ACHN (cell line): ENCODE measurements around the gene GALNT17.
"Not testable (repeated sequence)": the region's sequence is repeated elsewhere in the genome, so short reads cannot be mapped to it uniquely, and the experiment has no call there.

Experiments used
- DNase-seq: peaks from one replicate; pipeline ENCODE4 v3.0.0-alpha.2; 2015
- in situ Hi-C: cut with HindIII; loops from 2 replicates; pipeline ENCODE4 v1.10.0; 2017; ENCODE audit warnings: low sequenced_read_pairs, low pct_ligation_motif_present, low pct_unique_long_range_greater_than_20kb

Gene GALNT17

DNA sequence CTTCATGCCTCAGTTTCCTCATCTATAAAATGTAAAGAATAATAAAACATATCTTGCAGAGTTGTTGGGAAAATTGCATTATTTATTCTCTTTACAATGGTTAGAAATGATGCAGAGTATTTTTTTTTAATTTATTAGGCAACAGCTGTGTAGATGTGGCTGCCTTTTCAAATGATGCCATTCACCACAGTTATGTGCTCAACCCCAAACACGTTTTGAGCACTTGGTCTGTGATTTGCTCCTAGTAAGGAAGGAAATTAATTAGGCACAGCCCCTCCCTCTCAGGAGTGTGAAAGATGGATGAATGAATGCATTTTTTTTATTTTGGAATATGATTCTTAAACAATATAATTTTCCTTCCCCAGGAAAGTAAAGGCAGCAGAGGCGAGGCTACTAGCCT, 575.1 kb downstream of the GALNT17 start:
- no peak for DNase-seq
- in situ Hi-C loops: no loop called here

DNA sequence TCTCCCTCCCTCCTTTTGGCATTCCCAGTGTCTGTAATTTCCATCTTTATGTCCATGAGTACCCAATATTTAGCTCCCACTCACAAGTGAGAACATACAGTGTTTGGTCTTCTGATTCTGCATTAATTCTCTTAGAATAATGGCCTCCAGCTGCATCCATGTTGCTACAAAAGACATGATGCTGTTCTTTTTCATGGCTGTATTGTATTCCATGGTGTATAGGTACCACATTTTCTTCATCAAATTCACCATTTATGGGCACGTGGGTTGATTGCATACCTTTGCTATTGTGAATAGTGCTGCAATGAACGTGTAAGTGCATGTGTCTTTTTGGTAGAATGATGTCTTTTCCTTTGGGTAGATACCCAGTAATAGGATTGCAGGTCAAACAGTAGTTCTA, 576.8 kb downstream of the GALNT17 start:
- in situ Hi-C loops: no loop called here

DNA sequence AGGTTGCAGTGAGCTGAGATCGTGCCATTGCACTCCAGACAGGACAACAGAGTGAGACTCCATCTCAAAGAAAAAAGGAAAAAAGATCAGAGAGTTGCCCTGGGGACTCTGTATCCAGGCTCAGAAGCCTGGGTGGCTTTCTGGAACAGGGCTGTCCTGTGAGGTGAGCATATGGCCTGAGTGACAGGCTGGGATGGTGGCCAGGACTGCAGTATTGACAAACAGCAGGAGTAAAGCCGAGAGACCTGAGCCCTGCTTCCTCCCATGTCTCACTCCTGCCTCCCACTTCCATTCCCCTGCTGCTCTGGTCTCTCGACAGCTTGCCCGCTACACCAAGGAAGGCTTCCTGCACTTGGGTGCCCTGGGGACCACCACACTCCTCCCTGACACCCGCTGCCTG, 578.5 kb downstream of the GALNT17 start:
- DNase-seq: no peak
- in situ Hi-C loops: no loop called here

More for the DNA sequence above, 576.8 kb downstream of the GALNT17 start:
- no peak for DNase-seq

DNA sequence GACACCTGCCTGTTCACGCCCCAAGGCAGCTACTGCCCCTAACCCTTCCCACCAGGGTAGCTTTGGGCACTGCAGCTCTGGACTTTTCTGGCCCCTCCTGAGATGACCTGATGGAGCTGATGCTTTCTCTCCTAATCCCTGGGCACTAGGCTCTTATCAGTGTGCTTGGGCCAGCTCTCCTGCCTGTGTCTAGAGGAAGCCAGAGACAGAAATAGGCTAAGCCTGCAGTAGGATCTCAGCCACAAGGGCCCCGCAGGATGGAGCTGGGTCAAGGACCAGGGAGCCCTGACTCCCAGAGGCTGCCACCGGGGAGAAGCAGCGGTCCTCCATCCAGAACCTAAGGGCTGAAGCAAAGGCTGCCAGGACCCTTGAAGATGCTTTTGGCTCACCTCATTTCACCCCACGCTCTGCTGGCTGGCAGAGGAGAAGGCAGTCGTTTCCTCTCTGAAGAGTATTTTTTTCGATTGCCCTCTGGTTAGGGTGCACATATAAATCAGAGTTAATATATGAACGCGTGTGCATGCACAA, 580.8 kb downstream of the GALNT17 start:
- no peak for DNase-seq
- in situ Hi-C loops: no loop called here

DNA sequence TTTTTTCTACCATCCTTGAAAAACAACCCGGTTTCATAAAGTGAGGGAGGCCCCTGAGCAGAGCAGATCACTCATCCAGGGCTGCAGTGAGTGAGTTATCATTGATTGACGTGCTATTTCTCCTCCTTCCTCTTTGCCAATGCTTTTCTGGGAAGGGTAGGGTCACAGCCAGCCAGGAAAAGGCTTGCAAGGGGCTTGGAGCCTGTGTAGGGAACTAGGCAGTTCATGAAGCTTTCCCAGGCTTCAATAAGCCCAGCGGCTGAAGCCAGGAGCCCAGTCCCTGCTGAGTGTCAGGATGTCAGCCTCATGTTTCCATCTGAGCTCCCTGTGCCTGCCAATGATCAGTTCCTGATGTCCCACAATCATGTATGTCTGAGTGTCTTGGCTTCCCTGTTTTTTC, 584.7 kb downstream of the GALNT17 start:
- in situ Hi-C loops: no loop called here
- DNase-seq: no peak

DNA sequence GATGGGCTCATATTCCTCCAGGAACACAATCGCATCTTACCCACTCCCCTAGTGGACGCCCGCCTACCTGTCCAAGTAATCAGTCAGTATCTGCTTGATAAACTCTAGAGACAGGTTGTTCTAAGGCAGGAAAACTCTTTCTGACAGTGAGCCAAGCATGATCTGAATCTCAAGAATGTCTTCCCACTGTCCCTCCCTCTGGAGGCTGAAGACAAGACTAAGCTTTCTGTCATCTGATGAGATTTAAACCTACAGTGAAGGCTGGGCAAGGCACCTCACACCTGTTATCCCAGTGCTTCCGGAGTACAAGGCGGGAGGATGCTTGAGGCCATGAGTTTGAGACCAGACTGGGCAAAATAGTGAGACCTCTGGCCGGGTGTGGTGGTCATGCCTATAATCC, 586.6 kb downstream of the GALNT17 start:
- no peak for DNase-seq
- in situ Hi-C loops: no loop called here

DNA sequence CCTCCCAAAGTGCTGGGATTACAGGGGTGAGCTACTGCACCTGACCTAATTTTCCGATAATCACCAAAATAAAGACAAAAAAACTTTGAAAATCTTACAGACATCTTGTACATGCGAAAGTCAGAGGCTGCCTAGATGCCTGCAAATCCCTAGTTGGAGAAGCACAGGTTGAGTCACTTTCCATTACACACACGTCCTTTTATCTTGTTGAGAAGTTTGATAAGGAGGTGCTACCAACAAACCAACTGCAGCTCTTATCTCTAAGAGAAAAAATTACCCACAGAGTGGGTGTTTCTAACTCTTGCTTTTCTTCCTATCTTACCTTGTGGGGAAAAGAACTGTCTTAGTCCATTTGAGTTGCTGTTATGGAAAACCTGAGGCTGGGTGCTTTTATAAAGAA, 589.8 kb downstream of the GALNT17 start:
- no peak for DNase-seq
- in situ Hi-C loops: no loop called here

DNA sequence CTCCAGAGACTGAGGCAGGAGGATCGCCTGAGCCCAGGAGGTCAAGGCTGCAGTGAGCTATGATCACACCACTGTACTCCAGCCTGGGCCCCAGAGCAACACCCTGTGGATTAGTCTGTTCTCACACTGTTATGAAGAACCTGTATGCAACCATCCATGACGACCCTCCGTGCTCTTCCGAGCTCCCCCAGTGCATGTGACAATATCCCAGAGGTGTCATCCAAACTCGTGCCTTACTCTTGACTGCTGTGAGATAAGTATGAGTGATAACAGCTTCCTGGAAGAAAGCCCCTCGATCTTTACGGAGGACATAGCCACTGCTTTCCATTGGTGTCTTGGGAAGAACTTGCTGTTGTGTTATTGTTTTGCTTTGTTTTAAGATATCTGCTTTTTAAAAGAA, 591.9 kb downstream of the GALNT17 start:
- in situ Hi-C loops: no loop called here

DNA sequence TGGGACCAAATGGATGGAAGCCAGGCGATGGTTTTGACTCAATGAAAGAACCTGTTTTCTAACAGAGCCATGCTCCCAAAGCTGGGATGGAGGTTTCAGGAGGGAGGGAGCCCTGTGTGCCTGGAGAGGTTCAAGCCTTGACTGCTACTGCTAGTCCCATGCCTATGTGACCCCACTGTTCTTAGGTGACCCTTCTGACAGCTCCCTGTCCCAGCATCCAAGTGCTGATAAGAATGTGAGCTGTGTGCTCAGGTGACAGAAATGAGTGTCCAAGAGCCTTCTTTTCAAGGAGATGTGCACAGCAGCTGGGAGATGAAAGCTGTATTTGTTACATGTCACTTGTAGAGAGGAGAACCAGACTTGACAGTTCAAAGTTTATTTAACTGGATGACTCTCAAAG, 595.4 kb downstream of the GALNT17 start:
- no peak for DNase-seq
- in situ Hi-C loops: no loop called here

More for the DNA sequence above, 591.9 kb downstream of the GALNT17 start:
- no peak for DNase-seq

DNA sequence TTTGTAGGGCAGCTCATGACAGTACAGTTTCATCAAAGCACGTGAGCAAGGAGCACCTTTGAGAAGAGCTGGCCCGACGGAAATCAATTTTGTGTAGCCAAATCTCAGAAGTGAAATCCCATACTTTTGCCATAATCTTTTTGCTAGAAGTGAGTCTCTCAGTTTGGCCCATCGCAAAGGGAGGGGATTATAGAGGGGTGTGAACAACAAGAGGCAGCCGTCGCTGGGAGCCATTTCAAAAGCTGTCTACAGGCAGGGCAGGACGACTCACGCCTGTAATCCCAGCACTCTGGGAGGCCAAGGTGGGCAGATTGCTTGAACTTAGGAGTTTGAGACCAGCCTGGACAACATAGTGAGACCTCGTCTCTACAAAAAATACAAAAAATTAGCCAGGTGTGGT, 599.8 kb downstream of the GALNT17 start:
- no peak for DNase-seq
- in situ Hi-C loops: no loop called here

DNA sequence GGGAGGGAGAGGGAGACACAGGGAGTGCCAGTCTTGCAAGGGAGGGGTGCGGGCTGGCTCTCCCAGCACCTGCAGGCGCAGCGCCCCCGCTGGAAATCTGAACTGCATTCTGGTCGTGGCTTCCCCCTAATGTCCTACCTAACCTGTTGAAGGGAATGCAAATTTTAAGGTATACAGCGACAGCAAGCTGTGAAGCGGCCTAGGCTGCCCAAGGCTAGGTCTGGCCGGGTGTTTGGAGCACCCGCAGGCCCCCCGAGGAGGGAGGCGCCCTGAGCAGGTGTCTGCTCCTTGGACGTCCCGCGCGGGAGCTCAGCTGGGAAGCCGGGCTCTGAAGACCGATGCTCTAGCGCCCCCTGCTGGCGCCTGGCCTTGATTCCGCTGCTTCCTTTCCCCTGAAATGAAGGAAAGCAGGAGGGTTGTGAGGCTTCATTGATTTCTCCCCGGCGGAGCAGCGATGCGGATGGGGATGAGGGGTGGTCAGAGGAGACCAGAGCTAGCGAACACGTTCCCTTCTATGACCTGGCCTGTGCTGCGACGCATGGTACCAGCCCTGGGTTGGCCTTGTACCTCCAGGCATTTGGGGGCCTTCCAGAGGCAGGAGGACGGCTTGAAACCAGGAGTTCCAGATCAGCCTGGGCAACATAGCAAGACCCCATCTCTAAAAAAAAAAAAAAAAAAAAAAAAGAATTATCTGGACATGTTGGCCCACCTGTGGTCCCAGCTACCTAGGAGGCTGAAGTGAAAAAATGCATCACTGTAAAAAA, 601.3 kb downstream of the GALNT17 start:
- in situ Hi-C loops: no loop called here
- peak; percentile 80 for DNase-seq

DNA sequence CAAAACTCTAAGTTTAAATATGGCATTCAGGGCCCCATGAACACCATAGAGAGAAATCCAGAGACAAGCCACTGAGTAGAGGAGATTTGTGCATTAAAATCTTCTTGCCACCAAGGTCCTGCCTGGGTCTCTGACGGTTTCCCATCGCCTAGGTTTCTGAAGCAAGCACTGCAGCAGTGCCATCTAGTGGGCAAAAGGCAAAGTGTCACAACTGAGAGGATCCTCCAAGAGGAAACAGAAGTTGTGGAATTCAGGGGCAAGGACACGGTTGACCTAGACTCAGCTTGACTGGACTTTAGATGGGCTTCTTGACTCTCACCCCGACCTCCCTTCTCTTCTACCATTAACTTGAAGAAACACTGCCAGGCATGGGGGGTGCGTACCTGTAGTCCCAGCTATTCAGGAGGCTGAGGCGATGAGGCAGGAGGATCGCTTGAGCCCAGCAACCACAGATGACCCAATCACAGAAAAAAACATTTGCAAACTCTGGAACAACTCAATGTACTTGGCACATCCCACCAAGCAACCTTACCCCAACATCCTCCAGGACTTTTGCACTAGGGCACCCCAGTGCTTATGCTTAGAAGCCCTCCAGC, 604.1 kb downstream of the GALNT17 start:
- DNase-seq: peak; percentile 73
- in situ Hi-C loops: no loop called here

DNA sequence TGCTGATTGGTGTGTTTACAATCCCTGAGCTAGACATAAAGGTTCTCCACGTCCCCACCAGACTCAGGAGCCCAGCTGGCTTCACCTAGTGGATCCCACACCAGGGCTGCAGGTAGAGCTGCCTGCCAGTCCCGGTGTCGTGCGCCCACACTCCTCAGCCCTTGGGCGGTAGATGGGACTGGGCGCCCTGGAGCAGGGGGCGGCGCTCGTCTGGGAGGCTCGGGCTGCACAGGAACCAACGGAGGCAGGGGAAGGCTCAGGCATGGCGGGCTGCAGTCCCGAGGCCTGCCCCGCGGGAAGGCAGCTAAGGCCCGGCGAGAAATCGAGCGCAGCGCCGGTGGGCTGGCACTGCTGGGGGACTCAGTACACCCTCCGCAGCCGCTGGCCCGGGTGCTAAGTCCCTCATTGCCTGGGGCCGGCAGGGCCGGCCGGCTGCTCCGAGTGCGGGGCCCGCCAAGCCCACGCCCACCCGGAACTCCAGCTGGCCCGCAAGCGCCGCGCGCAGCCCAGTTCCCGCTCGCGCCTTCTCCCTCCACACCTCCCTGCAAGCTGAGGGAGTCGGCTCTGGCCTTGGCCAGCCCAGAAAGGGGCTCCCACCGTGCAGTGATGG, 606.1 kb downstream of the GALNT17 start:
- in situ Hi-C loops: not testable (repeated sequence)

DNA sequence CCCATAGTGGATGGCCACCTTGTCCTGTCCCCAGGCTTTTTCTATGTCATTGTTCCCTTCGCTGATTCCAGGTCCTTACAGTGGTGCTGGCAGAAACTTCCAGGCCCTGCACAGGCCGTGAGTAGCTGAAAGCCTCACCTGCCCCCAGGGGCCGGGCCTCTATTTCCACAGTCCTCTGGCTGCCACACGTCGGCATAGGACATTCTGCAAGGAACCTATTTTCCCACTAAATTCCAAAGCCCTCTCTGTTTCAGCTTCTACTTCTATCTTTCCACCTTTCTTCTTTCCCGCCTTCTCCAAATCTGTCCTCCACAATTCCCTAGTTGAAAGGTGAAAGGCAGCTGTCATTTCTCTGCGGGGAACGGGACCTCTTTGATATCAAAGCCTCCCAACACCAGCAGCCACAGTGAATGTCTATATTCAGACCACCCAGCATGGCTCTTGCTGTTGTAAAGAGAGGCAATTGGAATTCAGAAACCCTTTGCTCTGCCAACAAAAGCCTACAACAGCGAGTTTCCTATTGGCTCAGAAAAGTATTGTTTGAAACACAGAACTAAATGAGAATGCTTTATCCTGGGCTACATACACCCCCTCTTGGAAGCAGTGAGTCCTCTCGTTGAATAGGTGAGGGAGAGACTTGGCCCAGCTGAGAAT, 607.7 kb downstream of the GALNT17 start:
- no peak for DNase-seq
- in situ Hi-C loops: no loop called here

More for the DNA sequence above, 606.1 kb downstream of the GALNT17 start:
- not testable (repeated sequence) for DNase-seq

DNA sequence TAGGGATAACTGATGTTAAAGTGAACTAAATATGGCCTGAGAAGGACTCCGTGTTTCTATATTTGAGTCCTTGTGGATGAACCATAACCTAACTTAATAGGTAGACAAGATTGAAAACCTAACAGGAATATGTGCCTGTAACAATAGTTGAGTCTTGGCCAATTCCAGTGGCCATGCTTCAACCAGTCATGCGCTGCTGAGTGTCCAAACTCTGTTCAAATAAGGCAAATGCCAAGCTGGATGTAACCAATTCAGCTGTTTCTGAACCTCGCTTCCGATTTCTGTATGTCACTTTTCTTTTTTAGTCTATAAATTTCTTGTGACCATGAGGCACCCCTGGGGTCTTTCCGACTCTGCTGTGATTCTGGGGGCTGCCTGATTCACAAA, 608.2 kb downstream of the GALNT17 start:
- in situ Hi-C loops: no loop called here
- no peak for DNase-seq

DNA sequence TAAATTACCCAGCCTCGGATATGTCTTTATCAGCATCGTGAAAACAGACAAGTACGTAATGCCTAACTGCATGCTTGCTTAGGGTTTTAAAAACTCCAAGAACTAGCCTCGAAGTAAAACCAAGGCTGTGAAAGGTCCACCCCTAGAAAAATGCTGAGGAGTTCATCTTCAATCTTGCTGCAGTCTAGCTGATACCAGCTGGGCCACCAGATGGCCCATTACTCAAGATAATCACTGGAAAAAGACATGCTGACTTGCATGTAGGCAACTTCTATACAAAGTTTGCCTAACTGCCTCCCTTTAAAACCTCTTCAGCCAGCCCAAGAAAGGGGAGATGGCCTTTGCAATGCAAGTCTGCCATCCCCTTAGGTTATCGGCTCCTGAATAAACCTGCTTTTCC, 614.1 kb downstream of the GALNT17 start:
- in situ Hi-C loops: no loop called here
- DNase-seq: no peak

DNA sequence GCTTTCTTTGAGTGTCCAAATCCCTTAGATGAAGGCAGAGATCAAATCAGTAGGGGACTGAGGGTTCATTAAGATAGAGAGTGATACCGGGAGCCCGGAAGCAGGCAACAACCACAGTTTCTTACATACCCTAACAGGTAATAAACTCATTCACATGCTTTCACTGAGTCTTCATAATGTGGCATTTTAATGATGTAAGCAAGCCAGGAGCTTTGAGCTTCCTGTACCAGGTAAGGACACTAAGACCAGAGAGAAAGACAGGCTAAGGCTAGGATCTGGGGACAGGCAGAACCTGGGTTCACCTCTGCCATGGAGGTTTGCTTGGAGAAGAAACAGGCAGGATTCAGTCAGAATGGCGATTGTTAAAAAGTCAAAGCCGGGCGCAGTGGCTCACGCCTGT, 618.3 kb downstream of the GALNT17 start:
- in situ Hi-C loops: no loop called here
- no peak for DNase-seq

DNA sequence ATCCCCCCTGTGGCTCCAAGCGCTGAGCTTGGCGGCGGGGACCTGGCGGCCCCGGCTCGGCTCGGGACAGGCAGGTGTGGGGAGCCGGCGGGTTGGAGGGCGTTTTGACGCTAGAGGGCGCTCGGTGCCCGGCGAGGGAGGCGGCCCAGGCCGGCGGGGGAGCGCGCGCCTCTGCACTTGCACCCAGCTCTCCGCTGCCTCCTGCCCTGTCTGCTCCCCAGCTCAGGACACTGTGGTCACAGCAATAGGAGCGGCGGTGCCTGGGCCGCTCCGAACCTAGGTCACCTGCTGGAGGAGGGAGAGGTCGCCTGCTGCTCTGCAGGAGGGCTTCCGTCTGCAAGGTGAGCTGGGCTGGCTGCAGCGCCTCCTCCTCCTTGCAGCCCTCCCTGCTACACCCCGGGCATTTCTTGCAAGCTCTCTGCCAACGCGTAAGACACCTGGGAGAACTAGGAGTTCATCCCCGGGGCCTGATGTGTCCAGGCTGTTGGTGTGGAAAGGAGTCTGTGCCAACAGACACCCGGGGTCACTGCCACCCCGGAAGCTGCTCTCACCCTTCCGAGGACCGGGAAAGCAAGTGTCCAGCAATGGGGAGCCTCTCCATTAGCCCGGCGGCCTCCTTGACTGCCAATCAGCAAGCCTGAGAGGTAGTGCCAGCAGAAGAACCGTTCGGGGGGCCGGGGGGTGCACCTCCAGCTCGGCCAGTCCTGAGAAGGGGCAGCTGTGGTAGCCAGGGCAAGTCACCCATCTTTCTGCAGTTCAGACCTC, 620.4 kb downstream of the GALNT17 start:
- DNase-seq: peak; percentile 8
- in situ Hi-C loops: no loop called here

DNA sequence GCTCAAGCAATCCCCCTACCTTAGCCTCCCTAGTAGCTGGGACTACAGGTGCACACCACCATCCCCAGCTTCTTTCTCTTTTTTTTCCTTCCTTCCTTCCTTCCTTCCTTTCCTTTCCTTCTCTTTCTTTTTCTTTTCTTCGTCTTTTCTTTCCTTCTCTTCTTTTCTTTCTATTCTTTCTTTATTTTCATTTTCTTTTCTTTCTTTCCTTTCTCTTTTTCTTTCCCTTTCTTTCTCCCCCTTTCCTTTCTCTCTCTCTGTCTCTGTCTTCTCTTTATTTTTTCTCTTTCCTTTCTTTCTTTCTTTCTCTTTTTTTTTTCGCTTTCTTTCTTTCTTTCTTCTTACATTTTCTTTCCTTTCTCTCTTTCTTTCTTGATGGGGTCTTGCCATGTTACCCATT, 621.3 kb downstream of the GALNT17 start:
- no peak for DNase-seq
- in situ Hi-C loops: no loop called here
